HepG2 (cell line): ENCODE data around the gene ATG7. TPM values are rescaled to one million over a fixed set of nuclear protein-coding genes. Genes with fewer than 3 reads are reported as not detected.

Source experiments
- CCDC6 ChIP-seq: sonication (generic); formaldehyde crosslinking; IDR thresholded peaks from 2 replicates; pipeline ENCODE4 v1.8.1; 2022; ENCODE audit warnings: mild to moderate bottlenecking, missing genetic modification reagents, moderate library complexity
- EED ChIP-seq: sonication (generic); formaldehyde crosslinking; IDR thresholded peaks from 2 replicates; pipeline ENCODE4 v1.5.0; 2020; ENCODE audit warnings: mild to moderate bottlenecking, missing genetic modification reagents
- HOXD1 ChIP-seq: sonication (generic); formaldehyde crosslinking; IDR thresholded peaks from 2 replicates; pipeline ENCODE4 v1.5.0; 2020; ENCODE audit warnings: missing genetic modification reagents
- KLF13 ChIP-seq: sonication (generic); formaldehyde crosslinking; IDR thresholded peaks from 2 replicates; pipeline ENCODE4 v1.4.0; 2020; ENCODE audit warnings: mild to moderate bottlenecking, missing genetic modification reagents
- MAFK ChIP-seq, 2 experiments: IDR thresholded peaks in 1 of 2; conservative IDR thresholded peaks in 1 of 2; 2 replicates each; pipeline ENCODE4 v1.6.1; 2011; ENCODE audit warnings: improper control_type of control experiment in 2 of 2, low read length in 2 of 2
- POLR2AphosphoS5 ChIP-seq: IDR thresholded peaks from 2 replicates; pipeline ENCODE4 v1.6.1; 2012; ENCODE audit warnings: low read depth, low read length
- SMAD3 ChIP-seq: sonication (generic); formaldehyde crosslinking; IDR thresholded peaks from 2 replicates; pipeline ENCODE4 v1.4.0; 2020; ENCODE audit warnings: missing genetic modification reagents
- SP4 ChIP-seq: sonication (generic); formaldehyde crosslinking; IDR thresholded peaks from 2 replicates; pipeline ENCODE4 v1.8.1; 2023; ENCODE audit warnings: mild to moderate bottlenecking, missing genetic modification reagents
- THYN1 ChIP-seq: sonication (generic); formaldehyde crosslinking; IDR thresholded peaks from 2 replicates; pipeline ENCODE4 v1.8.1; 2023; ENCODE audit warnings: low read depth, mild to moderate bottlenecking, moderate library complexity, missing genetic modification reagents, borderline replicate concordance
- UBTF ChIP-seq: sonication (generic); formaldehyde crosslinking; IDR thresholded peaks from 2 replicates; pipeline ENCODE4 v1.4.0; 2020; ENCODE audit warnings: mild to moderate bottlenecking, missing genetic modification reagents
- ZNF430 ChIP-seq: sonication (generic); formaldehyde crosslinking; IDR thresholded peaks from 2 replicates; pipeline ENCODE4 v1.9.0; 2021; ENCODE audit warnings: mild to moderate bottlenecking, missing genetic modification reagents
- ZNF790 ChIP-seq: sonication (generic); formaldehyde crosslinking; IDR thresholded peaks from 2 replicates; pipeline ENCODE4 v1.8.0; 2022; ENCODE audit warnings: missing genetic modification reagents, mild to moderate bottlenecking, borderline replicate concordance
- ZNF816 ChIP-seq: sonication (generic); formaldehyde crosslinking; IDR thresholded peaks from 2 replicates; pipeline ENCODE4 v1.8.0; 2022; ENCODE audit warnings: missing genetic modification reagents, mild to moderate bottlenecking, borderline replicate concordance
- ZNF879 ChIP-seq: sonication (generic); formaldehyde crosslinking; IDR thresholded peaks from 2 replicates; pipeline ENCODE4 v1.8.1; 2023; ENCODE audit warnings: missing genetic modification reagents
- polyA plus RNA-seq, 8 experiments: library from polyadenylated mRNA; depleted of rRNA in 3 of 8; stranded (reverse) in 7 of 8; unstranded in 1 of 8; fragments of >200 nt; fragmentation: Illumina TruSeq in 4 of 8; extraction: Trizol in 4 of 8; gene quantifications; 2 replicates each; pipeline versions ENCODE4 v1.2.1 to v1.2.3, GENCODE V29; 2011 to 2016; ENCODE audit warnings: low read depth in 4 of 8, missing spikeins in 1 of 8, mixed read lengths in 1 of 8; ENCODE audit not compliant: insufficient read depth in 1 of 8
- total RNA-seq, 5 experiments: library from RNA; depleted of rRNA; stranded (reverse); fragments of >200 nt; fragmentation: Illumina TruSeq; extraction: Trizol; gene quantifications; 2 replicates each; pipeline ENCODE4 v1.2.3, GENCODE V29; 2016; ENCODE audit warnings: low read depth in 1 of 5
- TF ChIP-seq, protein P1 (sequence below): sonication (generic); formaldehyde crosslinking; IDR thresholded peaks from one replicate; pipeline ENCODE4 v1.5.1; 2020; ENCODE audit warnings: mild to moderate bottlenecking, missing genetic modification reagents; ENCODE audit errors: not compliant biosample characterization
- TF ChIP-seq, protein P2 (sequence below): sonication (generic); formaldehyde crosslinking; IDR thresholded peaks from 2 replicates; pipeline ENCODE4 v1.4.0; 2020; ENCODE audit warnings: missing genetic modification reagents
- TF ChIP-seq, protein P3 (sequence below): sonication (generic); formaldehyde crosslinking; IDR thresholded peaks from 2 replicates; pipeline ENCODE4 v1.4.0; 2020; ENCODE audit warnings: mild to moderate bottlenecking, missing genetic modification reagents

ATG7 gene
- total and polyA plus RNA-seq, 2 of the 13 experiments (the other 11 are each of a cell fraction or from before 2014, with no cell fraction given) = 7.8 to 22.1 TPM

- TF ChIP-seq ZNF430 (CRISPR knock-in tag) (peak; percentile 58; the same call in 1 of the 2 replicates), MAFK (conservative IDR thresholded peaks at IDR 0.05 in 1 of 2, IDR thresholded peaks at IDR 0.05 in 1 of 2; ENCODE audit: low read length in 2 of 2) (no peak), KLF13 (CRISPR knock-in tag) (peak; percentile 81), EED (CRISPR knock-in tag) (no peak), ZNF816 (CRISPR knock-in tag) (no peak), CCDC6 (CRISPR knock-in tag) (peak; percentile 68; the same call in 1 of the 2 replicates), SMAD3 (CRISPR knock-in tag) (peak; percentile 47; the same call in 1 of the 2 replicates), ZNF790 (CRISPR knock-in tag) (no peak), UBTF (CRISPR knock-in tag) (peak; percentile 78), HOXD1 (CRISPR knock-in tag) (no peak), ZNF879 (no peak), POLR2AphosphoS5 (peak; percentile 88), SP4 (CRISPR knock-in tag) (peak; percentile 85), THYN1 (CRISPR knock-in tag) (no peak; the same call in 1 of the 2 replicates)
- TF ChIP-seq, protein P1, sequence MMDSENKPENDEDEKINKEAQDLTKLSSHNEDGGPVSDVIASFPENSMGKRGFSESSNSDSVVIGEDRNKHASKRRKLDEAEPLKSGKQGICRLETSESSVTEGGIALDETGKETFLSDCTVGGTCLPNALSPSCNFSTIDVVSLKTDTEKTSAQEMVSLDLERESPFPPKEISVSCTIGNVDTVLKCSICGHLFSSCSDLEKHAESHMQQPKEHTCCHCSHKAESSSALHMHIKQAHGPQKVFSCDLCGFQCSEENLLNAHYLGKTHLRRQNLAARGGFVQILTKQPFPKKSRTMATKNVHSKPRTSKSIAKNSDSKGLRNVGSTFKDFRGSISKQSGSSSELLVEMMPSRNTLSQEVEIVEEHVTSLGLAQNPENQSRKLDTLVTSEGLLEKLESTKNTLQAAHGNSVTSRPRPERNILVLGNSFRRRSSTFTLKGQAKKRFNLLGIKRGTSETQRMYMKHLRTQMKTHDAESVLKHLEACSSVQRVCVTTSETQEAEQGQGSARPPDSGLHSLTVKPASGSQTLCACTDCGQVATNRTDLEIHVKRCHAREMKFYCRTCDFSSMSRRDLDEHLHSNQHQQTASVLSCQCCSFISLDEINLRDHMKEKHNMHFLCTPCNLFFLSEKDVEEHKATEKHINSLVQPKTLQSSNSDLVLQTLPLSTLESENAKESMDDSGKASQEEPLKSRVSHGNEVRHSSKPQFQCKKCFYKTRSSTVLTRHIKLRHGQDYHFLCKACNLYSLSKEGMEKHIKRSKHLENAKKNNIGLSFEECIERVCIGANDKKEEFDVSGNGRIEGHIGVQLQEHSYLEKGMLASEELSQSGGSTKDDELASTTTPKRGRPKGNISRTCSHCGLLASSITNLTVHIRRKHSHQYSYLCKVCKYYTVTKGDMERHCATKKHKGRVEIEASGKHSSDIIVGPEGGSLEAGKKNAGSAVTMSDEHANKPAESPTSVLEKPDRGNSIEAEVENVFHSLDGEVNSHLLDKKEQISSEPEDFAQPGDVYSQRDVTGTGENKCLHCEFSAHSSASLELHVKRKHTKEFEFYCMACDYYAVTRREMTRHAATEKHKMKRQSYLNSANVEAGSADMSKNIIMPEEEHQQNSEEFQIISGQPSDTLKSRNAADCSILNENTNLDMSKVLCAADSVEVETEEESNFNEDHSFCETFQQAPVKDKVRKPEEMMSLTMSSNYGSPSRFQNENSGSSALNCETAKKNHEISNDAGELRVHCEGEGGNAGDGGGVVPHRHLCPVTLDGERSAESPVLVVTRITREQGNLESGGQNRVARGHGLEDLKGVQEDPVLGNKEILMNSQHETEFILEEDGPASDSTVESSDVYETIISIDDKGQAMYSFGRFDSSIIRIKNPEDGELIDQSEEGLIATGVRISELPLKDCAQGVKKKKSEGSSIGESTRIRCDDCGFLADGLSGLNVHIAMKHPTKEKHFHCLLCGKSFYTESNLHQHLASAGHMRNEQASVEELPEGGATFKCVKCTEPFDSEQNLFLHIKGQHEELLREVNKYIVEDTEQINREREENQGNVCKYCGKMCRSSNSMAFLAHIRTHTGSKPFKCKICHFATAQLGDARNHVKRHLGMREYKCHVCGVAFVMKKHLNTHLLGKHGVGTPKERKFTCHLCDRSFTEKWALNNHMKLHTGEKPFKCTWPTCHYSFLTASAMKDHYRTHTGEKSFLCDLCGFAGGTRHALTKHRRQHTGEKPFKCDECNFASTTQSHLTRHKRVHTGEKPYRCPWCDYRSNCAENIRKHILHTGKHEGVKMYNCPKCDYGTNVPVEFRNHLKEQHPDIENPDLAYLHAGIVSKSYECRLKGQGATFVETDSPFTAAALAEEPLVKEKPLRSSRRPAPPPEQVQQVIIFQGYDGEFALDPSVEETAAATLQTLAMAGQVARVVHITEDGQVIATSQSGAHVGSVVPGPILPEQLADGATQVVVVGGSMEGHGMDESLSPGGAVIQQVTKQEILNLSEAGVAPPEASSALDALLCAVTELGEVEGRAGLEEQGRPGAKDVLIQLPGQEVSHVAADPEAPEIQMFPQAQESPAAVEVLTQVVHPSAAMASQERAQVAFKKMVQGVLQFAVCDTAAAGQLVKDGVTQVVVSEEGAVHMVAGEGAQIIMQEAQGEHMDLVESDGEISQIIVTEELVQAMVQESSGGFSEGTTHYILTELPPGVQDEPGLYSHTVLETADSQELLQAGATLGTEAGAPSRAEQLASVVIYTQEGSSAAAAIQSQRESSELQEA (CRISPR knock-in tag) = peak; percentile 86
- TF ChIP-seq, protein P2, sequence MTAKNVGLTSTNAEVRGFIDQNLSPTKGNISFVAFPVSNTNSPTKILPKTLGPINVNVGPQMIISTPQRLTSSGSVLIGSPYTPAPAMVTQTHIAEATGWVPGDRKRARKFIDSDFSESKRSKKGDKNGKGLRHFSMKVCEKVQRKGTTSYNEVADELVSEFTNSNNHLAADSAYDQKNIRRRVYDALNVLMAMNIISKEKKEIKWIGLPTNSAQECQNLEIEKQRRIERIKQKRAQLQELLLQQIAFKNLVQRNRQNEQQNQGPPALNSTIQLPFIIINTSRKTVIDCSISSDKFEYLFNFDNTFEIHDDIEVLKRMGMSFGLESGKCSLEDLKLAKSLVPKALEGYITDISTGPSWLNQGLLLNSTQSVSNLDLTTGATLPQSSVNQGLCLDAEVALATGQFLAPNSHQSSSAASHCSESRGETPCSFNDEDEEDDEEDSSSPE = peak; percentile 89
- TF ChIP-seq, protein P3, sequence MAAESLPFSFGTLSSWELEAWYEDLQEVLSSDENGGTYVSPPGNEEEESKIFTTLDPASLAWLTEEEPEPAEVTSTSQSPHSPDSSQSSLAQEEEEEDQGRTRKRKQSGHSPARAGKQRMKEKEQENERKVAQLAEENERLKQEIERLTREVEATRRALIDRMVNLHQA (CRISPR knock-in tag) = no peak
Observed at GRCh38 chr3:11271986-11272904, at the start of gene ATG7 (continued).
